Measurements from ENCODE around the gene MRTFB. TPM values are rescaled to one million over a fixed set of nuclear protein-coding genes. Genes with fewer than 3 reads are reported as not detected.

Gene MRTFB
- total and polyA plus RNA-seq, 2 of the 13 experiments (the other 11 are each of a cell fraction or from before 2014, with no cell fraction given): 11.4 to 14.0 TPM

GRCh38 chr16:14202697-14203096 is 131.6 kb downstream of the MRTFB start (continued):
- TF ChIP-seq RCOR2 (CRISPR knock-in tag; IDR thresholded peaks at IDR 0.05): no peak
- TF ChIP-seq SIN3A (IDR thresholded peaks at IDR 0.05; ENCODE audit: borderline replicate concordance, low read depth, low read length): no peak
- TF ChIP-seq FUBP1 (CRISPR knock-in tag; IDR thresholded peaks at IDR 0.05; ENCODE audit: borderline replicate concordance): no peak
- TF ChIP-seq ZBTB42 (CRISPR knock-in tag; IDR thresholded peaks at IDR 0.05): no peak
- no peak for TF ChIP-seq EHMT2 (IDR thresholded peaks at IDR 0.05; ENCODE audit: borderline replicate concordance, low read depth, low read length)
- TF ChIP-seq ZNF598 (CRISPR knock-in tag; IDR thresholded peaks at IDR 0.05; ENCODE audit: borderline replicate concordance): no peak
- no peak for TF ChIP-seq ZNF232 (CRISPR knock-in tag; IDR thresholded peaks at IDR 0.05; ENCODE audit: borderline replicate concordance)
- no peak for TF ChIP-seq ZNF772 (CRISPR knock-in tag; IDR thresholded peaks at IDR 0.05)
- peak; percentile 36; the same call in 1 of the 2 replicates for TF ChIP-seq TFAP4 (IDR thresholded peaks at IDR 0.05; ENCODE audit: borderline replicate concordance, low read depth)
- no peak for TF ChIP-seq MXD1 (CRISPR knock-in tag; IDR thresholded peaks at IDR 0.05)
- no peak for TF ChIP-seq MTF2 (CRISPR knock-in tag; IDR thresholded peaks at IDR 0.05; ENCODE audit: borderline replicate concordance)
- no peak for TF ChIP-seq NFKB2 (CRISPR knock-in tag; IDR thresholded peaks at IDR 0.05; ENCODE audit: borderline replicate concordance)
- peak; percentile 53; the same call in 1 of the 2 replicates for TF ChIP-seq AHDC1 (CRISPR knock-in tag; IDR thresholded peaks at IDR 0.05; ENCODE audit: borderline replicate concordance)
- TF ChIP-seq BORCS8-MEF2B (CRISPR knock-in tag; IDR thresholded peaks at IDR 0.05): no peak
- no peak for TF ChIP-seq ZXDC (CRISPR knock-in tag; IDR thresholded peaks at IDR 0.05)

Measured in HepG2 (cell line).